HG03159 (cell line): ENCODE results near the gene FOXQ1.
"Not testable (repeated sequence)": the region's sequence is repeated elsewhere in the genome, so short reads cannot be mapped to it uniquely, and the experiment has no call there.

Experiments
- ATAC-seq: cut with Tn5 transposase; IDR thresholded peaks from one replicate; pipeline ENCODE4 v1.9.1; 2021; ENCODE audit warnings: mild to moderate bottlenecking, moderate library complexity; ENCODE audit not compliant: unreplicated experiment

FOXQ1 gene

DNA sequence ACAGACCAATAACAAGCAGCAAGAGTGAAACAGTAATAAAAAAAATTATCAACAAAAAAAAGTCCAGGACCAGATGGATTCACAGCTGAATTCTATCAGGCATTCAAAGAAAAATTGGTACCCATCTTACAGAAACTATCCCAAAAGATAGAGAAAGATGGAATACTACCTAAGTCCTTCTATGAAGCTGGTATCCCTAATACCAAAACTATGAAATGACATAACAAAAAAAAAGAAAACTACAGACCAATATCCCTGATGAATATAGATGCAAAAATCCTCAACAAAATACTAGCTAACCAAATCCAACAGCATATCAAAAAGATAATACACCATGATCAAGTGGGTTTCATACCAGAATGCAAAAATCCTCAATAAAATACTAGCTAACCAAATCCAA lies 43.2 kb downstream of the FOXQ1 start:
- ATAC-seq: not testable (repeated sequence)

DNA sequence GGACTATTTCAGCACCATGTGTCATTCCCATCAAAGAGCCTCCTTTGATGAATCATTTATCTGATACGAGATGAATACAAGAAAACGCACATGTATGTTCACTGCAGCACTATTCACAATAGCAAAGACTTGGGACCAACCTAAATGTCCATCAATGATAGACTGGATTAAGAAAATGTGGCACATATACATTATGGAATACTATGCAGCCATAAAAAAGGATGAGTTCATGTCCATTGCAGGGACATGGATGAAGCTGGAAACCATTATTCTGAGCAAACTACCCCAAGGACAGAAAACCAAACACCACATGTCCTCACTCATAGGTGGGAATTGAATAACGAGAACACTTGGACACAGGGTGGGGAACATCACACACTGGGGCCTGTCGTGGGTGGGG lies 49.8 kb downstream of the FOXQ1 start:
- ATAC-seq: not testable (repeated sequence)

DNA sequence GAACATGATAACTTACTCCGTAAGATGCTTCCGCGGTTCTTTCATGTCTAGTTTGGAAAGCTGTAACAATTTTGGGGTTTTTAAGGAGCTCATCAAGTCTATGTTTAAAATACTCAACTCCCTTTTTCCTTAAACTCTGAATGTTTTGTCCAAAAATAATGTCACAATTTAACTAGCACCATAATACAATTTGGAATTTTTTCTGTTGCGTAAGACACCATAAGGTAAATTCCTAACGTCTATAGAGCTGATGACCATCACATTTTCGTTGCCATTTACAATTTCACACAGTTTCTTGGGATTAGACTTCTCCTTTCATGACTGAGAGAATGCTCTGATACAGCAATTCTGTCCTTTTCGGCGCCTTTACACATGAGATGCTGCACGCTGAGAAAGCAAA lies 50.7 kb downstream of the FOXQ1 start:
- no peak for ATAC-seq

DNA sequence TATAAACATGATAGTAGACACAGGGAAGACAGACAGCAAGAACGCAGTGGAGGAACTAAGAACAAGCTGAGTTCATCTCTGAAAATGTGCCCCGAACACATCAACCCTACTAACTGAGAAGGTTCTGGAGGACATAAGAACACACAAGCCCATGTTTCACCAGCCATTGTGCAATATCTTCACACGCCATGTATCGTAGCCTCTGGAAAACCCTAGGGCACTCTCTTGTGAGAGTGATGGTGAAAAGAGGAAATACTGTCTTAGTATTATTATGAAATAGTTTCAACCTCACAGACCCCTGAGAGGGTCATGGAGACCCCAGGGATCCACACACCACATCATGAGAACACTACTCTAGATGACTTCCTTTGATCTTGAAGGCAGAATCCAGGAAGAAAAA lies 51.4 kb downstream of the FOXQ1 start:
- ATAC-seq: no peak

DNA sequence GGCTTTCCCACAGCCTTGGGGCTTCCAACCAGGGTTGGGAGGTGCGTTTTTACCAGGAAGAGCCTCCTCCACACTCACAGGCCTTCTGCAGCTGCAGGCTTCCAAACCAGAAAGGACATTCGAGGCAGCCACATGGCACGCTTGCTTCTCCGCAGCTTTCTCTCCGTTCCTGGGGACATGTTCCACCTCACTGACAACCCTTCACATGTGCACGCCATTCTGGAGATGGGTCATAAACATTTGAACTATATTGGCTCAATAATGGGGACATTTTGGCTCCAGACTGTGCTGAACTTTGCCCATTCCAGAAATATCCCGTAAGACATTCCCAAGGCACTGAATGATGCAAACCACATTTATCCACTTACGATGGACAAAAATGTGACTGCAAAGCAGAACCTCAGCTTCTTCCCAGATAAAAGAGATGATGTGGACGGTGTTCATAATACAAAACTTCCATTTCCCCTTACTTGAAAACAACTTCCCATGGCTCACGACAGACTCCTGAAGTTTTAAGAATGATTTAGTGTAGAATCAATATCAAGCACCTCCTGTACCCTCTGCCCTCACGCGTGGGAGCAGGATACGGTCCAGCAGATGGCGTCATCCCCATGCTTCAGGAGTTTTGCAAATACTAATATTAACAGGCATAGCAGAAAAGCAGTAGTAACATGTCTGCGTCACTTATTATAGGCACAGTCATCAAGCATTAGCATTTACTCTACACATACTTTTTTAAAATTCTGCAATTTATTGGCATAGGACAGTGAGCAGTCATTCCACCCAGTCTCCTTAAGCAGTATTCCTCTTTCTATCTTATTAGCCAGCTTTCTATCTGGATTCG lies 52.1 kb downstream of the FOXQ1 start:
- no peak for ATAC-seq
